Trophoblast cell (in vitro differentiated cells and primary cell): ENCODE results near the gene ABITRAM. TPM values are rescaled to one million over a fixed set of nuclear protein-coding genes. Genes with fewer than 3 reads are reported as not detected.
"Not testable (repeated sequence)": the region's sequence is repeated elsewhere in the genome, so short reads cannot be mapped to it uniquely, and the experiment has no call there.

Experiments
- DNase-seq, 2 donors: peaks; one replicate each; pipeline ENCODE4 v3.0.0-alpha.2; 2016
- H2AFZ ChIP-seq: 2 replicates; pipeline ENCODE4 v1.6.1; 2013; ENCODE audit warnings: low read length, moderate library complexity, mild to moderate bottlenecking; ENCODE audit not compliant: insufficient read depth, poor library complexity
- H2AK5ac ChIP-seq: 2 replicates; pipeline ENCODE4 v1.6.1; 2013; ENCODE audit warnings: mild to moderate bottlenecking, low read length
- H2BK120ac ChIP-seq: 2 replicates; pipeline ENCODE4 v1.6.1; 2013; ENCODE audit warnings: low read length, mild to moderate bottlenecking, moderate library complexity; ENCODE audit not compliant: insufficient read depth, poor library complexity
- H2BK12ac ChIP-seq: 2 replicates; pipeline ENCODE4 v1.6.1; 2013; ENCODE audit warnings: mild to moderate bottlenecking, low read length, moderate library complexity
- H2BK5ac ChIP-seq: 2 replicates; pipeline ENCODE4 v1.6.1; 2013; ENCODE audit warnings: low read length, low read depth, moderate library complexity, mild to moderate bottlenecking; ENCODE audit not compliant: poor library complexity
- H3K14ac ChIP-seq: 2 replicates; pipeline ENCODE4 v1.6.1; 2013; ENCODE audit warnings: mild to moderate bottlenecking, low read length
- H3K18ac ChIP-seq: 2 replicates; pipeline ENCODE4 v1.6.1; 2013; ENCODE audit warnings: mild to moderate bottlenecking, low read length
- H3K23ac ChIP-seq: 2 replicates; pipeline ENCODE4 v1.6.1; 2013; ENCODE audit warnings: low read length
- H3K27ac ChIP-seq: 2 replicates; pipeline ENCODE4 v1.5.1; 2013; ENCODE audit warnings: low read depth, mild to moderate bottlenecking, inconsistent platforms, low read length, moderate library complexity
- H3K27me3 ChIP-seq: 2 replicates; pipeline ENCODE4 v1.6.1; 2013; ENCODE audit warnings: inconsistent platforms, mild to moderate bottlenecking, low read length, moderate library complexity; ENCODE audit not compliant: insufficient read depth
- H3K36me3 ChIP-seq, 2 experiments: 1 replicate in 1 of 2; 2 replicates in 1 of 2; pipeline ENCODE4 v1.6.1; 2013; ENCODE audit warnings: low read length in 2 of 2, mild to moderate bottlenecking in 2 of 2, moderate library complexity in 1 of 2; ENCODE audit not compliant: insufficient read depth in 2 of 2, control insufficient read depth in 1 of 2
- H3K4ac ChIP-seq: 2 replicates; pipeline ENCODE4 v1.6.1; 2013; ENCODE audit warnings: low read depth, mild to moderate bottlenecking, low read length, moderate library complexity
- H3K4me1 ChIP-seq, 2 experiments: 1 replicate in 1 of 2; 2 replicates in 1 of 2; pipeline ENCODE4 v1.6.1; 2013; ENCODE audit warnings: low read length in 2 of 2, mild to moderate bottlenecking in 2 of 2, moderate library complexity in 1 of 2; ENCODE audit not compliant: insufficient read depth in 2 of 2, control insufficient read depth in 1 of 2
- H3K4me2 ChIP-seq: 2 replicates; pipeline ENCODE4 v1.6.1; 2013; ENCODE audit warnings: inconsistent platforms, mild to moderate bottlenecking, low read length, moderate library complexity
- H3K4me3 ChIP-seq: 2 replicates; pipeline ENCODE4 v1.5.1; 2013; ENCODE audit warnings: mild to moderate bottlenecking, low read depth, low read length, inconsistent platforms
- H3K79me1 ChIP-seq: one replicate; pipeline ENCODE4 v1.6.1; 2013; ENCODE audit warnings: low read length
- H3K79me2 ChIP-seq: 2 replicates; pipeline ENCODE4 v1.6.1; 2013; ENCODE audit warnings: low read length, mild to moderate bottlenecking; ENCODE audit not compliant: control insufficient read depth, insufficient read depth, poor library complexity
- H3K9ac ChIP-seq: 2 replicates; pipeline ENCODE4 v1.6.1; 2013; ENCODE audit warnings: mild to moderate bottlenecking, low read length
- H3K9me3 ChIP-seq: 2 replicates; pipeline ENCODE4 v1.6.1; 2013; ENCODE audit warnings: low read depth, mild to moderate bottlenecking, control low read depth, inconsistent platforms, low read length; ENCODE audit not compliant: insufficient read depth
- H4K12ac ChIP-seq: 2 replicates; pipeline ENCODE4 v1.6.1; 2013; ENCODE audit warnings: low read depth, mild to moderate bottlenecking, low read length, moderate library complexity
- H4K8ac ChIP-seq: 2 replicates; pipeline ENCODE4 v1.6.1; 2013; ENCODE audit warnings: low read depth, mild to moderate bottlenecking, low read length, moderate library complexity
- H4K91ac ChIP-seq: one replicate; pipeline ENCODE4 v1.6.1; 2013; ENCODE audit warnings: low read depth, mild to moderate bottlenecking, low read length, moderate library complexity
- WGBS: extraction: QIAGEN DNeasy Blood & Tissue Kit; methylation state at CpG from one replicate; pipeline ENCODE4 v1.1.7; 2013; ENCODE audit warnings: missing lambda C conversion rate; ENCODE audit not compliant: insufficient read length, insufficient coverage; ENCODE audit errors: extremely low coverage; 5-methylcytosine and 5-hydroxymethylcytosine counted together
- polyA plus RNA-seq: library from polyadenylated mRNA; stranded (reverse); fragments of 200-250 nt; gene quantifications from 2 replicates; pipeline ENCODE4 v1.2.3, GENCODE V29; 2013

ABITRAM gene
- 13.7 and 15.1 TPM in 2 replicates for polyA plus RNA-seq

GRCh38 chr9:108934323-108934893 is at the start of gene ABITRAM:
ABITRAM (plus strand) TSS chr9:108934400; CDS start chr9:108934487, 87 bp downstream.
- Histone ChIP-seq H3K4ac (peak within 1 kb of the TSS; percentile 17), H3K4me1 (peaks cover 0 to 7% of the 10 kb centered on the region in 2 experiments), H2AFZ (peak within 1 kb of the TSS; percentile 71), H3K4me3 (peak within 1 kb of the TSS; percentile 90), H3K27ac (peak within 1 kb of the TSS; percentile 53), H2BK5ac (peak within 1 kb of the TSS; percentile 73), H3K79me1 (peaks cover 6% of the 10 kb centered on the region), H3K18ac (peak within 1 kb of the TSS; percentile 13), H3K9me3 (no peaks in the 10 kb centered on the region), H3K79me2 (peaks cover 2% of the 10 kb centered on the region), H4K12ac (peak within 1 kb of the TSS; percentile 76), H4K8ac (peak within 1 kb of the TSS; percentile 80), H3K23ac (no peak within 1 kb of the TSS), H3K14ac (peak within 1 kb of the TSS; percentile 64), H3K9ac (peak within 1 kb of the TSS; percentile 84), H2BK120ac (peak within 1 kb of the TSS; percentile 34), H2BK12ac (no peak within 1 kb of the TSS), H4K91ac (peak within 1 kb of the TSS; percentile 70), H2AK5ac (no peak within 1 kb of the TSS), H3K4me2 (peak within 1 kb of the TSS; percentile 84), H3K36me3 (peaks cover 2% of the 10 kb centered on the region in 2 experiments), H3K27me3 (no peaks in the 10 kb centered on the region)
- peak; percentile 56 to 76 for DNase-seq
- WGBS: no CpG with 5 or more reads among the region's 47 CpGs

GRCh38 chr9:108884701-108885100 is 49.5 kb upstream of the ABITRAM start:
- H3K4me2 ChIP-seq: no peak overlapping the region
- H4K91ac ChIP-seq: no peak overlapping the region
- H3K23ac ChIP-seq: no peak overlapping the region
- H3K4ac ChIP-seq: no peak overlapping the region
- H3K9ac ChIP-seq: no peak overlapping the region
- no peak for DNase-seq
- H2BK120ac ChIP-seq: no peak overlapping the region
- no peaks in the 10 kb centered on the region for H3K4me1 ChIP-seq
- no peak overlapping the region for H3K27ac ChIP-seq
- WGBS: no CpG with 5 or more reads among the region's 3 CpGs
- no peak overlapping the region for H4K8ac ChIP-seq
- peaks cover 8 to 13% of the 10 kb centered on the region in 2 experiments for H3K36me3 ChIP-seq
- no peak overlapping the region for H2AFZ ChIP-seq
- no peak overlapping the region for H3K14ac ChIP-seq
- H4K12ac ChIP-seq: no peak overlapping the region
- H3K27me3 ChIP-seq: no peaks in the 10 kb centered on the region
- H2BK12ac ChIP-seq: no peak overlapping the region
- no peaks in the 10 kb centered on the region for H3K9me3 ChIP-seq
- no peak overlapping the region for H3K18ac ChIP-seq
- no peak overlapping the region for H2AK5ac ChIP-seq
- no peak overlapping the region for H3K4me3 ChIP-seq
- no peaks in the 10 kb centered on the region for H3K79me1 ChIP-seq
- no peak overlapping the region for H2BK5ac ChIP-seq
- no peaks in the 10 kb centered on the region for H3K79me2 ChIP-seq

- no CpG with 5 or more reads among the region's 1 CpG for WGBS
- no peak overlapping the region for H2BK120ac ChIP-seq
Measured at GRCh38 chr9:108885643-108886348, 48.4 kb upstream of the ABITRAM start.

GRCh38 chr9:108886594-108887271 is 47.5 kb upstream of the ABITRAM start:
- H3K36me3 ChIP-seq: peaks cover 11 to 21% of the 10 kb centered on the region in 2 experiments
- not testable (repeated sequence) for H2BK120ac ChIP-seq, H4K8ac ChIP-seq, H3K27ac ChIP-seq, H2BK12ac ChIP-seq, H3K4me2 ChIP-seq, H3K79me2 ChIP-seq, H3K27me3 ChIP-seq, H3K79me1 ChIP-seq, H3K9ac ChIP-seq, H3K18ac ChIP-seq, H2AK5ac ChIP-seq, H2AFZ ChIP-seq, H3K4me3 ChIP-seq, H3K23ac ChIP-seq, H3K9me3 ChIP-seq, DNase-seq, H3K4ac ChIP-seq, H3K14ac ChIP-seq, H4K91ac ChIP-seq, H4K12ac ChIP-seq, H2BK5ac ChIP-seq, H3K4me1 ChIP-seq
- no CpG with 5 or more reads among the region's 3 CpGs for WGBS

More at GRCh38 chr9:108885643-108886348, 48.4 kb upstream of the ABITRAM start:
- Histone ChIP-seq H3K36me3 (peaks cover 7 to 16% of the 10 kb centered on the region in 2 experiments), H3K9ac (no peak overlapping the region), H4K91ac (no peak overlapping the region), H2AFZ (no peak overlapping the region), H2BK12ac (no peak overlapping the region), H3K79me1 (no peaks in the 10 kb centered on the region), H3K27me3 (no peaks in the 10 kb centered on the region), H3K4me2 (no peak overlapping the region), H3K4ac (no peak overlapping the region), H3K9me3 (no peaks in the 10 kb centered on the region), H3K23ac (no peak overlapping the region), H4K12ac (no peak overlapping the region), H2BK5ac (no peak overlapping the region), H3K27ac (no peak overlapping the region), H3K4me3 (no peak overlapping the region), H3K79me2 (no peaks in the 10 kb centered on the region), H2AK5ac (no peak overlapping the region), H3K4me1 (no peaks in the 10 kb centered on the region), H3K18ac (no peak overlapping the region), H4K8ac (no peak overlapping the region), H3K14ac (no peak overlapping the region)
- no peak for DNase-seq
